22Rv1 (cell line): ENCODE measurements around the gene EDEM1.

ENCODE experiments used
- ZFX ChIP-seq: fragments of 450-650 bp; IDR thresholded peaks from 2 replicates; pipeline ENCODE4 v1.6.1; 2017; ENCODE audit warnings: antibody characterized with exemption, borderline replicate concordance
- TF ChIP-seq, protein P1 (sequence below): fragments of 450-650 bp; IDR thresholded peaks from 2 replicates; pipeline ENCODE4 v1.5.1; 2017; ENCODE audit warnings: mild to moderate bottlenecking

DNA sequence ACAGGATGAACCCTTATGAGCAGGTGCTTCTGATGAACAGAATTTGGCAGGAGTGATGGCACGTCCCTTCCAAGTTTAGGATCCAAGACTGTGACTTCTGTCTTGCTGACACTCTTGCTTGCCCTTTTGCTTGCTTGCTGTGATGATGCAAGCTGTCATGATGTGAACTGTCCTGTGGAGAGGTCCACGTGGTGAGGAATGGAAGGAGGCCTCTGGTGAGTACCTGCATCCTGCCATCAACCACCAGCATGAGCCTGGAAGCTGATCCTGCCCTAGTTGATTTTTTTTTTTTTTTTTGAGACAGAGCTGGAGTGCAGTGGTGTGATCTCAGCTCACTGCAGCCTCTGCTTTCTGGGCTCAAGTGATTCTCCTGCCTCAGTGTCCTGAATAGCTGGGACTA is 45.5 kb downstream of the EDEM1 start:
- TF ChIP-seq, protein P1, sequence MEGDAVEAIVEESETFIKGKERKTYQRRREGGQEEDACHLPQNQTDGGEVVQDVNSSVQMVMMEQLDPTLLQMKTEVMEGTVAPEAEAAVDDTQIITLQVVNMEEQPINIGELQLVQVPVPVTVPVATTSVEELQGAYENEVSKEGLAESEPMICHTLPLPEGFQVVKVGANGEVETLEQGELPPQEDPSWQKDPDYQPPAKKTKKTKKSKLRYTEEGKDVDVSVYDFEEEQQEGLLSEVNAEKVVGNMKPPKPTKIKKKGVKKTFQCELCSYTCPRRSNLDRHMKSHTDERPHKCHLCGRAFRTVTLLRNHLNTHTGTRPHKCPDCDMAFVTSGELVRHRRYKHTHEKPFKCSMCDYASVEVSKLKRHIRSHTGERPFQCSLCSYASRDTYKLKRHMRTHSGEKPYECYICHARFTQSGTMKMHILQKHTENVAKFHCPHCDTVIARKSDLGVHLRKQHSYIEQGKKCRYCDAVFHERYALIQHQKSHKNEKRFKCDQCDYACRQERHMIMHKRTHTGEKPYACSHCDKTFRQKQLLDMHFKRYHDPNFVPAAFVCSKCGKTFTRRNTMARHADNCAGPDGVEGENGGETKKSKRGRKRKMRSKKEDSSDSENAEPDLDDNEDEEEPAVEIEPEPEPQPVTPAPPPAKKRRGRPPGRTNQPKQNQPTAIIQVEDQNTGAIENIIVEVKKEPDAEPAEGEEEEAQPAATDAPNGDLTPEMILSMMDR, result no peak
- TF ChIP-seq ZFX, result no peak
